NCI-H345 treated with DMSO at 0.1 percent for 48 hours (cell line): ENCODE data around the gene RORB.

Experiments
- DNase-seq: peaks from one replicate; lab custom pipeline; 2025; ENCODE audit not compliant: unreplicated experiment; lab: John Stamatoyannopoulos, UW

Gene RORB

GRCh38 chr9:74697535-74697934 is 200.4 kb downstream of the RORB start:
- no peak for DNase-seq

- no peak for DNase-seq
Observed at GRCh38 chr9:74711341-74711740, 214.2 kb downstream of the RORB start.

- no peak for DNase-seq
Observed at GRCh38 chr9:74718709-74719108, 221.6 kb downstream of the RORB start.

- no peak for DNase-seq
Observed at GRCh38 chr9:74719306-74719705, 222.2 kb downstream of the RORB start.

GRCh38 chr9:74721696-74722660 is 224.8 kb downstream of the RORB start:
- no peak for DNase-seq

GRCh38 chr9:74724317-74724716 is 227.2 kb downstream of the RORB start:
- no peak for DNase-seq

GRCh38 chr9:74726581-74726980 is 229.4 kb downstream of the RORB start:
- no peak for DNase-seq

- DNase-seq: no peak
Observed at GRCh38 chr9:74728176-74728575, 231.0 kb downstream of the RORB start.

GRCh38 chr9:74729136-74729695 is 232.1 kb downstream of the RORB start:
- no peak for DNase-seq

GRCh38 chr9:74735761-74736160 is 238.6 kb downstream of the RORB start:
- no peak for DNase-seq

GRCh38 chr9:74736646-74737045 is 239.5 kb downstream of the RORB start:
- no peak for DNase-seq

GRCh38 chr9:74742191-74742790 is 245.2 kb downstream of the RORB start:
- no peak for DNase-seq
